Activated naive CD8-positive, alpha-beta T cell treated with anti-CD3 and anti-CD28 coated beads, Interleukin-2, amount 50 U/mL, for 24 hours (primary cell): ENCODE measurements around the gene USP28.
A peak's percentile ranks its signal among the peaks of the same experiment; 100 is the strongest.
"Not testable (repeated sequence)": the region's sequence is repeated elsewhere in the genome, so short reads cannot be mapped to it uniquely, and the experiment has no call there.

Experiments
- ATAC-seq: fragments of 150-1000 bp; cut with Tn5 transposase; one replicate; pipeline ENCODE4 v1.10.0; 2021
- DNase-seq: peaks from one replicate; pipeline ENCODE4 v3.0.0; 2021
- H3K27ac Mint-ChIP-seq: one replicate; pipeline ENCODE4 v1.8.0; 2021; ENCODE audit warnings: mild to moderate bottlenecking, mixed read lengths
- H3K27me3 Mint-ChIP-seq: one replicate; pipeline ENCODE4 v1.8.0; 2021; ENCODE audit warnings: mixed read lengths
- H3K36me3 Mint-ChIP-seq: one replicate; pipeline ENCODE4 v1.8.0; 2021; ENCODE audit warnings: low read depth, mixed read lengths
- H3K4me1 Mint-ChIP-seq: one replicate; pipeline ENCODE4 v1.8.0; 2021; ENCODE audit warnings: mixed read lengths
- H3K4me3 Mint-ChIP-seq: one replicate; pipeline ENCODE4 v1.8.0; 2021; ENCODE audit warnings: mild to moderate bottlenecking, moderate library complexity, mixed read lengths
- H3K9me3 Mint-ChIP-seq: one replicate; pipeline ENCODE4 v1.8.0; 2021; ENCODE audit warnings: mixed read lengths

Gene USP28

DNA sequence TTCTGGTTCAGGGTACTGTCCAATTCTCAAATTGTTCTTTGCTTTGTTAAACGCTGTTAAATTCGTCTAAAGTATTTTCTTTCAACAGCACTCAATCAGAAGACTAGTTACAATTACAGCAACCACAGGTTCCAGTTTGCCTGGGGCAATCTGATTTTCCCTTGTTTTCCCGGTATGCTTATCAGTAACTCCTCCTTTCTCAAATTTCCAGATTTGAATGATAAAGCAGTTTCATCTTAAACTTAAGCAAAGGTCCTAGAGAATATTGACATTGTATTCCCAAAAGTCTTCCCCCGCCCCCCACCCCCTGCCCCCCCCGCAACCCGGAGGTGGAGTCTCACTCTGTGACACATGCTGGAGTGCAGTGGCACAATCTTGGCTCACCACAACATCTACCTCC, 10.5 kb upstream of the USP28 start:
- H3K9me3 Mint-ChIP-seq = no peaks in the 10 kb centered on the region
- H3K4me1 Mint-ChIP-seq = no peaks in the 10 kb centered on the region
- no peak overlapping the region for H3K27ac Mint-ChIP-seq
- no peaks in the 10 kb centered on the region for H3K27me3 Mint-ChIP-seq
- H3K4me3 Mint-ChIP-seq = no peak overlapping the region
- ATAC-seq = no peak
- no peak for DNase-seq
- no peaks in the 10 kb centered on the region for H3K36me3 Mint-ChIP-seq

DNA sequence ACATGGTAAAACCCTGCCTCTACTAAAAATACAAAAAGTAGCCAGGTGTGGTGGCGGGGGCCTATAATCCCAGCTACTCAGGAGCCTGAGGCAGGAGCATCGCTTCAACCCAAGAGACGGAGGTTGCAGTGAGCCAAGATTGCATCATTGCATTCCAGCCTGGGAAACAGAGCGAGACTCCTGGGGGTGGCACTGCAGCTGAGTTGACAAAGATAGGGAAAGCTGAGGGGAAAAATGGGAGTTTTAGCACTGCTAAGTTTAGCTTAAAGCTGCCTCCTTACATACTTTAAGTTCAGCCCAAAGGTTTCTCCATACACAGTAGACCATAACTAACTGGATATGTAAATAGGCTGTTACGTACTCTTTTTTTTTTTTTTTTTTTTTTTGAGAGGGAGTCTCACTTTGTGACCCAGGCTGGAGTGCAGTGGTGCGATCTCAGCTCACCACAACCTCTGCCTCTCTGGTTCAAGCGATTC, 9.0 kb upstream of the USP28 start:
- DNase-seq (no peak), ATAC-seq (no peak)
- Mint-ChIP-seq H3K36me3 (no peaks in the 10 kb centered on the region), H3K4me1 (no peaks in the 10 kb centered on the region), H3K4me3 (no peak overlapping the region), H3K27ac (no peak overlapping the region), H3K27me3 (no peaks in the 10 kb centered on the region), H3K9me3 (no peaks in the 10 kb centered on the region)

DNA sequence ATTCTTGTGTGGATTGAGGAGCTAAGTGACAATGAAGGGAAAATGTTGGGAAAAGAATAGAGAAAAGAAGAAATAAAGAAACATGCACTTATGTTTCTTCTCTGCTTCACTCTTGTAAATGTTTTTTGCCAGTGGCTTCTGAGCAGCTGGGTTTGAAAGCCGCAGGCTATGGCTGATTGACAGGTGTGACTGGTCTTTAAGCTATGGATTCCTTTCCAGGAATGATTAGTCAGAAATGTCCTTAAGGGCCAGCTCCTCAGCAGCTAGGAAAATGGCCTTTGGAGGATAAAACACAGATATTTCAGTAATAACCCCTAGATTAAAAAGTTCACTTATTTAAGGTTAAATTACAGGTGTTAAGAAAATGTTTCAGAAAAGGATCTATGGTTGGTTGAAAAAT, 6.5 kb upstream of the USP28 start:
- Mint-ChIP-seq H3K9me3 (peaks cover 4% of the 10 kb centered on the region), H3K4me3 (no peak overlapping the region), H3K36me3 (no peaks in the 10 kb centered on the region), H3K27ac (no peak overlapping the region), H3K27me3 (no peaks in the 10 kb centered on the region), H3K4me1 (peaks cover 6% of the 10 kb centered on the region)
- no peak for ATAC-seq
- DNase-seq = no peak

DNA sequence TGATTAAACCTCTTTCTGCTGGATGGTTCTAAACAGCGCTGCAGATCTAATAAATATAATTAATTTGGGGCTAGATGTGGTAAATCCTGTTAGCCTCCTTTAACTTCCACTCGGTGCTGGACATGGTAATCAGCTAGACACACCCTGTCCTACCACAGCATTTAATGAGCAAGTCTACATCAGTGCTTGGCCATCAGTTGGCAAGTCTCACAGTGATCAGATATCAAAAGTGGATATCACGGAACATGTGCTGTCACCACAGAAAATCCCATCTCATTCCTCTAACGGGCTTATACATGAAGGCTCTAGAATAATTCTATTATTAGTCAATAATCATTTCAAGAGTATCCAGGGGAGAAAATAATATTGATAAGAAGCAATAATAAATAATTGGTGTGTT, 5.6 kb upstream of the USP28 start:
- Mint-ChIP-seq H3K36me3 (no peaks in the 10 kb centered on the region), H3K27me3 (no peaks in the 10 kb centered on the region), H3K4me3 (no peak overlapping the region), H3K9me3 (peaks cover 4% of the 10 kb centered on the region), H3K4me1 (peaks cover 15% of the 10 kb centered on the region), H3K27ac (no peak overlapping the region)
- ATAC-seq = no peak
- DNase-seq = no peak

DNA sequence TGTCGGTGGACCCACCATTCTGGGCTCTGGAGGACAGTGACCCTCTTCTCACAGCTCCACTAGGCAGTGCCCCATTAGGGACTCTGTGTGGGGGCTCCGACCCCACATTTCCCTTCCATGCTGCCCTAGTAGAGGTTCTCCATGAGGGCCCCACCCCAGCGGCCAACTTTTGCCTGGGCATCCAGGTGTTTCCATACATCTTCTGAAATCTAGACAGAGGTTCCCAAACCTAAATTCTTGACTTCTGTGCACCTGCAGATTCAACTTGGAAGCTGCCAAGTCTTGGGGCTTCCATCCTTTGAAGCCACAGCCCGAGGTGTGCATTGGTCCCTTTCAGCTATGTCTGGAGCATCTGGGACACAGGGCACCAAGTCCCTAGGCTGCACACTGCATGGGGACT, 4.1 kb upstream of the USP28 start:
- peaks cover 20% of the 10 kb centered on the region for H3K4me1 Mint-ChIP-seq
- H3K9me3 Mint-ChIP-seq, H3K36me3 Mint-ChIP-seq, DNase-seq, H3K27me3 Mint-ChIP-seq, H3K27ac Mint-ChIP-seq, H3K4me3 Mint-ChIP-seq, ATAC-seq: not testable (repeated sequence)

DNA sequence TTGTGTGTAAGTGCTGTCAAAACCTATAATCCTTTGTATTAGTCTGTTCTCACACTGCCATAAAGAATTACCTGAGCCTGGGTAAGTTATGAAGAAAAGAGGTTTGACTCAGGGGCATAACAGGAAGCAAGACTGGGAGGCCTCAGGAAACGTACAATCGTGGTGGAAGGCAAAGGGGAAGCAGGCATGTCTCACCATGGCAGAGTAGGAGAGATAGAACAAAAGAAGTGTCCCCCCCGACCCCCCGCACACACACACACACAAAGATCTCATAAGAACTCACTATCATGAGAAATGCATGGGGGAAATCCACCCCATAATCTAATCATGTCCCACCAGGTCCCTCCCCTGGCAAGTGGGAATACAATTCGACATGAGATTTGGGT, 2.3 kb upstream of the USP28 start:
- Mint-ChIP-seq H3K27ac (no peak overlapping the region), H3K4me3 (no peak overlapping the region), H3K27me3 (peaks cover 1% of the 10 kb centered on the region), H3K9me3 (peaks cover 4% of the 10 kb centered on the region), H3K4me1 (peaks cover 34% of the 10 kb centered on the region), H3K36me3 (no peaks in the 10 kb centered on the region)
- DNase-seq (no peak), ATAC-seq (no peak)

DNA sequence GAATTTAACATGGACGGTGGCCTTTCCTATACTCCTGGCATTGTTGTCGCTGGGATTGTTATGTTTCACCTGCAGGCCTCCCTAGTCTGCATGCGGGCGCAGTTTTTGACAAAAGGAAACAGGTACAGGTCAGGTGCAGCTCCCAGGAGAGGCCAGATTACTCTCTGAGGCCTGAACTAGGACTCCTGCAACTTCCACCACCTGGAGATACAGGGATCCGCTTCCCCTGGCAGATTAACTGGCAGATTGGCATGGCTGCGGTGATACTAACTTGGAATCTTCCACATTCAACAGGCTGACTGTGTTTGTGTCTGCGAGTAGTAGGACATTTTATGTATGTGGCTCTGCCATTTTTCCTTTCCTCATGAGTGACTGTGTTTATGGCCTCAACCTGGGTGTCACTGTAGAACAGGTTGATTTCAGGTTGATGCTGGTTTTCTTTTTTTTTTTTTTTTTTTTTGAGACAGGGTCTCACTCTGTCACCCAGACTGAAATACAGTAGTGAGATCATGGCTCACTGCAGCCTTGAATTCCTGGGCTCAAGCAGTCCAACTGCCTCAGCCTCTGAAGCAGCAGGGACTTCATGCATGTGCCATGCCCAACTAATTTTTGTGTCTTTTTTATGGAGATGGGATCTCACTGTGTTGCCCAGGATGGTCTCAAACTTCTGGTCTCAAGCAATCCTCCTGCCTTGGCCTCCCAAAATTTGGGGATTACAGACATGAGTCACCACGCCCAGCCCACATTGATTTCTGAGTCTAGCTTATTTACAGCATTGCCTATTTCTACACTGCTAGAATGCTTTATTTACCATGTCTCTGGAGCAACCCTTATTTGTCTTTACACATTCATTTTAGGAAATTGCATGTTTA, 1.7 kb upstream of the USP28 start:
- Mint-ChIP-seq H3K4me3 (no peak overlapping the region), H3K27me3 (peaks cover 1% of the 10 kb centered on the region), H3K9me3 (peaks cover 4% of the 10 kb centered on the region), H3K4me1 (peaks cover 37% of the 10 kb centered on the region), H3K36me3 (no peaks in the 10 kb centered on the region), H3K27ac (no peak overlapping the region)
- ATAC-seq (no peak), DNase-seq (peak; percentile 7)

DNA sequence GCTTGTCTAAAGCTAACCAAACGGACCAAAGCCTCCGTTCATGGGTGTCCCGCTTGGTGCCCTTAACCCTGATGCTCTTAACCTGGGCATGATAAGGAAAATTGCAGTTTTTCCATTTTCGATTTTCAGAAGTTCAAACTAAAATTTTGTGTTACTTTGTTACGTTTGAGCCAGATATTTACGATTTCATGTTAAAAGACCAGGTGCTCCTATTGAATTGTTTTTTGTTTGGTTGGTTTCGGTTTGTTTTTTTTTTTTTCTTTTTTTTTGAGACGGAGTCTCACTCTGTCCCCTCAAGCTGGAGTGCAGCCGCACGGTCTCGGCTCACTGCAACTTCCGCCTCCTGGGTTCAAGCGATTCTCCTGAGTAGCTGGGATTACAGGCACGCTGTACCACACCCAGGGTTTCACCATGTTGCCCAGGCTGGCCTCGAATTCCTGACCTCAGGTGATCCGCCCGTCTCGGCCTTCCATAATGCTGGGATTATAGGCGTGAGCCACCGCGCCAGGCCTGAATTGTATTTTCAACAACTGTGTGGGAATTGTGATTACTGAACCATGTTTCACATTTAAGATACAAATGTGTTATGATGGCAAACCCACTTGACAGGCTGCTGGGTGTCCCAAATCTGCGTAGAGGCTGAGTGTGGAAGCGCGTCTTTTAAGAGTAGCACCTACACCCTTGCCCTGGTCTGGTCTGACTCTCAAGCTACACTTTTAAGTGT, 864 bp upstream of the USP28 start:
- ATAC-seq (no peak), DNase-seq (no peak)
- Mint-ChIP-seq H3K4me1 (peaks cover 37% of the 10 kb centered on the region), H3K36me3 (no peaks in the 10 kb centered on the region), H3K27me3 (peaks cover 1% of the 10 kb centered on the region), H3K9me3 (peaks cover 4% of the 10 kb centered on the region), H3K4me3 (peak overlapping the region; percentile 90), H3K27ac (peak overlapping the region; percentile 90)

DNA sequence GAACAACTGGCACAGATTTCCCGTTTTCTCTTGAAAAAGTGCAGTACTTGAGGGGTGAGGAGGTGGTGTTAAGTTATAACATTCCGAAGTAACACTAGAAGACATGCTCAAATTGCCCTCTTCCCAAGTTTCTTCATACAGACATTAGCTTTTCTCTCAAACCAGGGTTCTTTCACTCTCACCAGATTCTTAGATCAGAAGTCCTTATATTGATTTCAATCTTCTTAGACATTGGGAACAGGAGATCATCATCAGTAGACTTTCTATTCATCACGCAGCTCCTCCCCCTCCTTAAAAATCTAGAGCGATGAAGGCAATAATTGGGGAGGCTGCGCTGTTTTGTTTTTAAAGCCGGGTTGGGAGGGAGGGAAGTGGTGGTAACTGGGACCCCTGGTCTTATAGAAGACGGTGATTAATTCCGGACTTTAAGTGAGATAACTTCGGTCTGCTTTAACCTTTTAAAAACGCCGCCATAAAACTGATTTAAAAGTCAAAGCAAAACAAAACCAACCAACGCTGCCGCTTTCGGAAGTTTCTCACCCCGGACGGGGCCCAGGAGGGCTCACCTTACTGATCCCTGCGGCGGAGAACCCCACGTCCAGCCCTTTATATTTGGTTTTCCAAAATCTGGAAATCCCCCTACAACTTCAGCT, 665 bp downstream of the USP28 start:
- ATAC-seq = peak; percentile 45
- H3K4me3 Mint-ChIP-seq = peak overlapping the region; percentile 82
- peaks cover 40% of the 10 kb centered on the region for H3K4me1 Mint-ChIP-seq
- peak overlapping the region; percentile 36 for H3K27ac Mint-ChIP-seq
- peak; percentile 60 for DNase-seq
- H3K36me3 Mint-ChIP-seq = no peaks in the 10 kb centered on the region
- H3K27me3 Mint-ChIP-seq = peaks cover 1% of the 10 kb centered on the region
- H3K9me3 Mint-ChIP-seq = peaks cover 4% of the 10 kb centered on the region

DNA sequence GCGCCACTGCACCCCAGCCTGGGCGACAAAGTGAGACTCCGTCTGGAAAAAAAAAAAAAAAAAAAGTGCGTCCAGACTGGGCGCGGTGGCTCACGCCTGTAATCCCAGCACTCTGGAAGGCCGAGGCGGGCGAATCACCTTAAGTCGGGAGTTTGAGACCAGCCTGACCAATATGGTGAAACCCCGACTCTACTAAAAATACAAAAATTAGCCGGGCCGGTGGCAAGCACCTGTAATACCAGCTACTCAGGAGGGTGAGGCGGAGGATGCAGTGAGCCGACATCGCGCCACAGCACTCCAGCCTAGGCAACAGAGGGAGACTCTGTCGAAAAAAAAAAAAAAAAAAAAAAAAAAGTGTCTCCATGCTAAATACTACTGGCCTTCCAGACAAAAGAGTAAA, 1.3 kb downstream of the USP28 start:
- Mint-ChIP-seq H3K27me3 (peaks cover 1% of the 10 kb centered on the region), H3K4me3 (peak overlapping the region; percentile 82), H3K36me3 (no peaks in the 10 kb centered on the region), H3K4me1 (peaks cover 40% of the 10 kb centered on the region), H3K27ac (peak overlapping the region; percentile 36), H3K9me3 (peaks cover 4% of the 10 kb centered on the region)
- no peak for ATAC-seq
- no peak for DNase-seq

DNA sequence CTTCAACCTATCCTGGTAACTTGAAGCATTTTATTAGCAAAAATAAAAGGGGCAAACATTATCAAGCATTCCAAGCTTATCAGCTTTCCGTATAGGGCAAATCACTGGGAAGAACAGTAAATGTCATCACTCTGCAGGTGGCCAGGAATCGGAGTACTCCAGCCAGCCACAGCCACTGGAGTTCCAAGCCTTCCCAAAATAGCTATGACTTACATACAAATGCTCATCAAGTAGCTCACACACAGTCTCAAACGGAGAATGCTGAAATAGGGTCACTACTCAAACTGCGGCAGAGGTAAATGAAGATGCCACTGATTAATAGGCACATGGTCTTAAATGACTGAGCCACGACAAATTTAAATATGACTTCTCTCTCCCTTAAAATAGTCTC, 2.1 kb downstream of the USP28 start:
- Mint-ChIP-seq H3K27me3 (peaks cover 1% of the 10 kb centered on the region), H3K27ac (no peak overlapping the region), H3K4me3 (peak overlapping the region; percentile 44), H3K36me3 (no peaks in the 10 kb centered on the region), H3K4me1 (peaks cover 43% of the 10 kb centered on the region), H3K9me3 (no peaks in the 10 kb centered on the region)
- DNase-seq = no peak
- no peak for ATAC-seq

DNA sequence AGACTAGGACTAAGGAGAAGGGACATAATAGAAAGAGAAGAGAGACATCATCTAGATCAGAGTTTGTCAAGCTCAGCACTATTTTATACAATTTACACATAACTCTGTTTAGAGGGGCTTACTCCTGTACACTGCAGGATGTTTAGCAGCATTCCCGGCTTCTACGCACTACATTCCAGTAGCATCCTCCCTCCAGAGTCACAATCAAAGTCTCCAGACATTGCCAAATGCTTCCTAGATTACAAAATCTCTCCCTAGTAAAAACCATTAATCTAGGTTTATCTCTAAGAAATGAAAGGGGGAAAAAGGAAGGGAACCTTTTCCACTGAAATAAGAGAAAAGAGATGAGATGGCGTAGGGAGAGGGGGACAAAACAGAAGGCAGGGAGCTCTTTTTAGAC, 4.0 kb downstream of the USP28 start:
- DNase-seq (no peak), ATAC-seq (no peak)
- H3K36me3 Mint-ChIP-seq = peaks cover 6% of the 10 kb centered on the region
- H3K4me3 Mint-ChIP-seq = no peak overlapping the region
- no peaks in the 10 kb centered on the region for H3K9me3 Mint-ChIP-seq
- peaks cover 39% of the 10 kb centered on the region for H3K4me1 Mint-ChIP-seq
- H3K27me3 Mint-ChIP-seq = peaks cover 1% of the 10 kb centered on the region
- no peak overlapping the region for H3K27ac Mint-ChIP-seq

DNA sequence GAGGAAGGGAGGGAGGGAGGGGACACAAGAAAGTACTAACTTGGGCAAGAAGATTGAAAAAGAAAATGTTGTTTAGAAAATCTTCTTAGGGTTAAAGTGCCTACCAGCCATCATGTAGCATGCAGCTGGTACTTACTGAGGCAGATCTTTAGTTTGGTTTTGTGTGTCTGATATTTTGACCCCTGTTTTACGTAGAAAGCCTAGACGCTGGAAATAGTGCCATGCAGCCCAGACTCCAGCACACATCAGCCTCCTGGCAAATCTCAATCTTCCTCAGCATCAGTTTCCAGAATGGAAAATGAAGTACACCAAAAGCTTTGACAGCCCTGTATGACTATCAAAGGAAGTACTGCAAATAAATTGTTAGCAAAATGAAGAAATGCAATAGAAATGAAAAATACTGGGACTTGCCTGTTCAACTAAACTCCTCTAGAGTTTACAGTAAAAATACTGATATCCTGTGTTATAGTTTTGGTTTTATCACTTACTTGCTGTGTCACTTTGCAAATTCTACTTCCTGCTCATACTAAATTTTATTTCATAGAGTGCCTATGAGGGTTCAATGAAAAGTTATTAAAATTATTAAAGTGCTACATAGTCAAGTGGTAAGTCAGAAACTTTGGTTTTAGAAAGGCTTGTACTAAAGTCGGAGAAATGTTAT, 7.4 kb downstream of the USP28 start:
- Mint-ChIP-seq H3K36me3 (peaks cover 6% of the 10 kb centered on the region), H3K27ac (peak overlapping the region; percentile 47), H3K4me3 (no peak overlapping the region), H3K27me3 (no peaks in the 10 kb centered on the region), H3K9me3 (no peaks in the 10 kb centered on the region), H3K4me1 (peaks cover 20% of the 10 kb centered on the region)
- no peak for ATAC-seq
- no peak for DNase-seq

DNA sequence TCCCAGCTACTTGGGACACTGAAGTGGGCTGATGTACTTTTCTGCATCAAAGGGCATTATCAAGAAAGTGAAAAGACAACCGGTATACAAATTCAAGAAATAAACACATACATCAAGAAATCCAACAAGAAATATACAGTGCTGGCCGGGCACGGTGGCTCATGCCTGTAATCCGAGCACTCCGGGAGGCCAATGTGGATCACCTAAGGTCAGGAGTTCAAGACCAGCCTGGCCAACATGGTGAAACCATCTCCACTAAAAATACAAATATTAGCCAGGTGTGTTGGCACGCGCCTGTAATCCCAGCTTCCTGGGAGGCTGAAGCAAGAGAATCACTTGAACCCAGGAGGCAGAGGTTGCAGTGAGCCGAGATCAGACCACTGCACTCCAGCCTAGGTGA, 9.5 kb downstream of the USP28 start:
- ATAC-seq (no peak), DNase-seq (no peak)
- no peaks in the 10 kb centered on the region for H3K27me3 Mint-ChIP-seq
- H3K4me3 Mint-ChIP-seq = no peak overlapping the region
- H3K36me3 Mint-ChIP-seq = peaks cover 7% of the 10 kb centered on the region
- no peak overlapping the region for H3K27ac Mint-ChIP-seq
- peaks cover 20% of the 10 kb centered on the region for H3K4me1 Mint-ChIP-seq
- no peaks in the 10 kb centered on the region for H3K9me3 Mint-ChIP-seq
